ENCODE results near the gene IQCH.
"Not testable (repeated sequence)": the region's sequence is repeated elsewhere in the genome, so short reads cannot be mapped to it uniquely, and the experiment has no call there.

IQCH gene

GRCh38 chr15:67401336-67401735, 146.8 kb downstream of the IQCH start:
- no peak for DNase-seq

- DNase-seq = no peak
Measured at GRCh38 chr15:67403428-67404154, 149.0 kb downstream of the IQCH start.

GRCh38 chr15:67405208-67406191, 150.9 kb downstream of the IQCH start:
- no peak for DNase-seq

DNA sequence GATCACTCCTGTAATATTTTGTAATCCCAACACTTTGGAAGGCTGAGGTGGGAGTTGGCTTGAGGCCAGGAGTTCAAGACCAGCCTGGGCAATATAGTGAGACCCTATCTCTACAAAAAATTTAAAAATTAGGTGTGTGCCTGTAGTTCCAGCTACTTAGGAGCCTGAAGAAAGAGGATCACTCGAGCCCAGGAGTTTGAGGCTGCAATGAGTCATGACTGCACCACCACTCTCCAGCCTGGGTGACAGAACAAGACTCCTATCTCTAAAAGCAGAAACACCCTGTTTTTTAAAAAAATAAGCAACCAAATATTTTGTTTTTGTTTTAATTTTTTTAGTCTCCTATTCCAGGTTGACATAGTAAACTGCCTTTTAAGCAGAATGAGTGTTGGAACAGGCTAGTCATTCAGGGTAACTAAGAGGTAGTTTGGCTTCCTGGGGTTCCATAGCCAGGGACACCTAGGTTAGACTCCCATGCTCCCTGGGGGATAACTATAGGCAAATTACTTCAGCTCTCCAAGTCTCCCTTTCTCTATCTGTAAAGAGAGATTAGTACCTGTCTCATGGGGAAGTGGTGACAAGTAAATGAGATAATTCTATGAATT, 151.8 kb downstream of the IQCH start:
- no peak for DNase-seq

DNA sequence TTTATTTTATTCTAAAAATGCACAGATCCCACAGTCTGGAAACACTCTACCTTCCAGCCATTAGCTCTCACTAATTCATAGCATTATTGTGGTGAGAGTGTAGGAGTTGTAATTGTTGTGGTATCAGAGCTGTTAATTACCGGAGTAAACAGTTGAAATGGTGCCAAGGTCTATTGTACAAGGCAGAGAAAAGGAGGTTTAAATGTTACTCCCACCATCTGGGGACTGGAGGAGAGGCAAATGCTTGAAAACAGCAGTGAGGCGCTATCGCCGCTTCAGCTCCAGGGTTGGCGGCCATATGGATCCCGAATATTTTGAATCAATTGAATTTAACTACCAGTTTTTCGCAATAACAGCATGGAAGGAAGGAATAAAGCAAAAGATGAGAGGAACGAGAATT, 153.2 kb downstream of the IQCH start:
- no peak for DNase-seq

GRCh38 chr15:67409175-67409574, 154.6 kb downstream of the IQCH start:
- DNase-seq = no peak

DNA sequence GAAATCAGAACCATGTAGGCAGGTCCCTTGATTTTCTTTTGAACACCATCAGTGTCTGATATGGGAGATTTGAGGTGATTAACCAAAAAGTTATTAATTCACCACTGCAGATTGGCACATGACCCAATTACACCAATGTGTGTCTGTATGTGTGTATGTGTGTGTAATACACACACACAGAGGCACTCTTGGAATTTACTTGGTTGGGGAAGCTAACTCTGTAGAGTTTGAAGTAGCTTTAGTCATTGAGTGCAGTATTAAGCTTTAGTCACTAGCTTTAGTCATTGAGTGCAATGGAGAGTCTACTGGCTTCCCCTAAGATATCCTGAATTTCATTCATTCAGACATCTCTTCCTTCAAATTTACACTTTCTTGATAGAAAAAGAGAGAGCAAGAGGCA, 156.9 kb downstream of the IQCH start:
- no peak for DNase-seq

DNA sequence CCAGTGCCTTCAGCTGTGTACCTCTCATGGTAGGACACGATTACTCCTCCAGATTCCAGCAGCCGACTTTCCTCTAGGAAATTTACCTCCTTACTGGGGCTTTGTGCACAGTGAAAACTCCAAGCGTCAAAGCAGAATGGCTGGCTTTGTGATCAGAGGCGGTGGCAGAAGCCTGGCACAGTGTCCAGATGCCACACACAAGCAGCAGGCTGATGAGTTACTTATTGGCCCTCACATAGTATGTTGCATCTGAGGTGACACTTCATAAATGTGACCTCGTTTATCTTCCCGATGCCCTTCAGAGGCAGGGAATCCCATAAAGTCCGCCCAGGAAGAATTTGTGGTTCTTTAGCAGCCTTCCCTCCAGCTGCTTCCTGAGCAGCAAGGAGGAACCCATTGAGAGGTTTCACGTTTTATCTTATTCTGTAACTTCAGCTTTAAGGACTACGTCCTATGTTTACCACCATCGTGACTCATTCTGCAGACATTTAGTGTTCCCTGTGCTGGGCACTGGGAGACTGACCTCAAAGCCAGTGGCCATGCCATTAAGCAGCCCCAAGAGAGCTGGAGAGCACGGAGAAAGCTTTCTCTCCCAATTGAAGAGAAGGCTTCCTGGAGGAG, 159.3 kb downstream of the IQCH start:
- DNase-seq = no peak

- DNase-seq = no peak
Measured at GRCh38 chr15:67415181-67415580, 160.6 kb downstream of the IQCH start.

GRCh38 chr15:67416891-67417290, 162.3 kb downstream of the IQCH start:
- DNase-seq = no peak

- DNase-seq = no peak
Measured at GRCh38 chr15:67419705-67420104, 165.1 kb downstream of the IQCH start.

DNA sequence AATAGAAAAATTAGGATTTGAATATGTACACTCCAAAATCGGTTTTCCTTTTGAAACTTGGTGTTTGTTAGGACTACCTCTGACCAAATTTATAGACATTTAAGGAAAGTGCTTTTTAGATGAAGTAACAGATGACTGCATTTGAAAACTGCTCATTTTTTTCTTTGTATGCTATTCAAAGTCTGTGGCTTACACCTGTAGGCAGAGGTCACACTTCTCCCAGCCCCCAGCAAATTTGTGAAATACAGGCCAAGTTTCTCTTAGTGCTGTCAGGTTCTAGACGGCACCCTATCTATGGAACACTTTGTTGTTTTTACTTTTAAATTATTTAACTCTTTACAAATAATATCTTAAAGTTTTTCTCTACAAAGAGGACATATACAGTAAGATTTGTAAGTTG, 165.6 kb downstream of the IQCH start:
- DNase-seq = no peak

DNA sequence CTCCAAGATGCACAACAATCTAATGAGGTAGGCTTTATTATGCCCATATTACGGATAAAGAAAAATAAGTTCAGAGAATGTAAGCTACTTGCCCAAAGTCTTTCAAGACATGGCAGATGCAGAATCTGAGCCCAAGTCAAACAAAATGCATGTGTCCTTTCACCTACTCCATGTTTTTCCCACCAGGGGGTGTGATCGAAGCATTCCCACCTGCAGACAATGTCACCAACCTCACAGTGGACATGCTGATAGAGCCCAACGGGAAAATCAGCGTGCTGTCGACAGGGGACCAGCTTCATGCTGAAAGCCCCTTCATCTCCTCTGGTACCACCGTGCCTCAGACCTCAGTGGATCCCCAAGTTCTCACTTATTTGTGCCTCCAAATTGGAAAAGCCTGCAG, 166.5 kb downstream of the IQCH start:
- DNase-seq = no peak

DNA sequence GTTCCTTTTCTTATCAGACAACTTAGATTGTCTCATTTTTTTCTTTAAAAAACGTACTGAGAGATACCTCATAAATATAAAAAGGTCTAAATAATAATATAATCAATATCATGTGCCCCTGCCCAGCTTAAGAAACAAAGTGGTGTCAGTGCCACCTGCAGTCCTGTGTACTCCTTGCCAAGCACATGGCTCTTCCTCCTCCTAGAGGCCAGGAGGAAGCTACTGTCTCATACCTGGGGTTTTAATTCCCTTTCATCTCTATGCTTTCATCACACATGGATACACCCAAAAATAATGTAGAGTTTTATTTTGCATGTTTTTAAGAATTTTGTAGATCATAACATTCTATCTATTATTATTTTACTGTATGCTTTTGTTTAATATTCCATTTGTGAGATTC, 167.7 kb downstream of the IQCH start:
- DNase-seq = no peak

- peak; percentile 63 for DNase-seq
Measured at GRCh38 chr15:67433495-67434099, 179.0 kb downstream of the IQCH start.

- DNase-seq = not testable (repeated sequence)
Measured at GRCh38 chr15:67436351-67437250, 182.0 kb downstream of the IQCH start.

GRCh38 chr15:67444100-67444499, 189.5 kb downstream of the IQCH start:
- no peak for DNase-seq

DNA sequence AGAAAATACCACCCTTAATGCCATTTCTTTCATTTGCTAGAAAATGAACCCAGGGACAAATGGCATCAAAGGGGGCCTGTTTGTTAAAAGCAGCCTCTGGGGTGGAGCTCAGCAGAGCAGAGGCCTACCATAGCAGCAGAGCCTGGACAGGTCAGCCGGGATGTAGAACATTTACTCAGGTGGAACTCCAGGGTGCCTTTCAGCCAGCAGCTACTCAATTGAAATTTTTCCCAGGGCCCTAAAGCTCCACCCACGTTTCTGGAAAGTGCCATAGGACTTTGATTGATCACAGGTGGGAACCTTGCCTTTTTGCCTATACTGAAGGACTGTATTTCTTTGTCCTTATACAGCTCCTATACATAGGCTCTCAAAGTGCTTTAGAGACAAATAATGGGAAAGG, 191.9 kb downstream of the IQCH start:
- no peak for DNase-seq

DNA sequence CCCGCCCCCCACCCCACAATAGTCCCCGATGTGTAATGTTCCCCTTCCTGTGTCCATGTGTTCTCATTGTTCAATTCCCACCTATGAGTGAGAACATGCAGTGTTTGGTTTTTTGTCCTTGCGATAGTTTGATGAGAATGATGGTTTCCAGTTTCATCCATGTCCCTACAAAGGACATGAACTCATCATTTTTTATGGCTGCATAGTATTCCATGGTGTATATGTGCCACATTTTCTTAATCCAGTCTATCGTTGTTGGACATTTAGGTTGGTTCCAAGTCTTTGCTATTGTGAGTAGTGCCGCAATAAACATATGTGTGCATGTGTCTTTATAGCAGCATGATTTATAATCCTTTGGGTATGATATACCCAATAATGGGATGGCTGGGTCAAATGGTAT, 193.8 kb downstream of the IQCH start:
- DNase-seq = not testable (repeated sequence)

GRCh38 chr15:67453703-67454102, 199.1 kb downstream of the IQCH start:
- DNase-seq = not testable (repeated sequence)

GRCh38 chr15:67456677-67457529, 202.3 kb downstream of the IQCH start:
- peak; percentile 84 for DNase-seq

Data from femur (tissue), 1 donor.